GM18907 (cell line): ENCODE results near the gene FOXP1.
"Not testable (repeated sequence)": the region's sequence is repeated elsewhere in the genome, so short reads cannot be mapped to it uniquely, and the experiment has no call there.

ENCODE experiments used
- ATAC-seq: cut with Tn5 transposase; IDR thresholded peaks from one replicate; pipeline ENCODE4 v1.9.1; 2021; ENCODE audit warnings: mild to moderate bottlenecking, moderate library complexity; ENCODE audit not compliant: unreplicated experiment

The FOXP1 gene

GRCh38 chr3:70975981-70976380, 607.5 kb downstream of the FOXP1 start:
- ATAC-seq = not testable (repeated sequence)

- ATAC-seq = no peak
These were observed 608.8 kb downstream of the FOXP1 start for GRCh38 chr3:70974747-70975146.

- no peak for ATAC-seq
These were observed 610.0 kb downstream of the FOXP1 start for GRCh38 chr3:70973558-70973957.

GRCh38 chr3:70972855-70973254, 610.7 kb downstream of the FOXP1 start:
- ATAC-seq = no peak

GRCh38 chr3:70970952-70971351, 612.6 kb downstream of the FOXP1 start:
- ATAC-seq = no peak

- ATAC-seq = no peak
These were observed 613.4 kb downstream of the FOXP1 start for GRCh38 chr3:70970171-70970570.

- ATAC-seq = no peak
These were observed 619.9 kb downstream of the FOXP1 start for GRCh38 chr3:70963431-70964275.

GRCh38 chr3:70959506-70960291, 623.8 kb downstream of the FOXP1 start:
- no peak for ATAC-seq

- ATAC-seq = no peak
These were observed 631.3 kb downstream of the FOXP1 start for GRCh38 chr3:70952033-70952747.

GRCh38 chr3:70951316-70951715, 632.2 kb downstream of the FOXP1 start:
- no peak for ATAC-seq

- no peak for ATAC-seq
These were observed 635.9 kb downstream of the FOXP1 start for GRCh38 chr3:70947579-70947978.

- no peak for ATAC-seq
These were observed 639.6 kb downstream of the FOXP1 start for GRCh38 chr3:70943886-70944285.

GRCh38 chr3:70933105-70933810, 650.3 kb downstream of the FOXP1 start:
- no peak for ATAC-seq

GRCh38 chr3:70930066-70930465, 653.5 kb downstream of the FOXP1 start:
- no peak for ATAC-seq

- ATAC-seq = no peak
These were observed 656.3 kb downstream of the FOXP1 start for GRCh38 chr3:70927239-70927638.

- no peak for ATAC-seq
These were observed 656.7 kb downstream of the FOXP1 start for GRCh38 chr3:70926835-70927234.

GRCh38 chr3:70919661-70920060, 663.9 kb downstream of the FOXP1 start:
- no peak for ATAC-seq

GRCh38 chr3:70919091-70919490, 664.4 kb downstream of the FOXP1 start:
- no peak for ATAC-seq

- ATAC-seq = no peak
These were observed 667.0 kb downstream of the FOXP1 start for GRCh38 chr3:70916375-70917055.

GRCh38 chr3:70914862-70915261, 668.7 kb downstream of the FOXP1 start:
- no peak for ATAC-seq
